GM18951 (cell line): ENCODE data around the gene TSPEAR.
"Not testable (repeated sequence)": the region's sequence is repeated elsewhere in the genome, so short reads cannot be mapped to it uniquely, and the experiment has no call there.

Experiments
- POLR2A ChIP-seq: IDR thresholded peaks from 4 replicates; pipeline ENCODE4 v1.6.1; 2011; ENCODE audit warnings: mild to moderate bottlenecking; ENCODE audit not compliant: insufficient read length, insufficient read depth; ENCODE audit errors: extremely low read depth
- in situ Hi-C: fragments of 300-500 bp; cut with MboI; formaldehyde crosslinking; loops from one replicate; pipeline ENCODE4 v1.12.0; 2022; ENCODE audit warnings: low sequenced_read_pairs, mixed read lengths, inconsistent platforms; ENCODE audit not compliant: unreplicated experiment

Gene TSPEAR

GRCh38 chr21:44579833-44580144, 131.6 kb downstream of the TSPEAR start:
- in situ Hi-C loops, result no loop called here
- TF ChIP-seq POLR2A, result no peak

GRCh38 chr21:44579056-44579832, 132.1 kb downstream of the TSPEAR start:
- no peak for TF ChIP-seq POLR2A
- in situ Hi-C loops, result no loop called here

GRCh38 chr21:44578371-44579055, 132.9 kb downstream of the TSPEAR start:
- no peak for TF ChIP-seq POLR2A
- in situ Hi-C loops, result no loop called here

- TF ChIP-seq POLR2A, result no peak
Observed at GRCh38 chr21:44576025-44576420, 135.3 kb downstream of the TSPEAR start.

GRCh38 chr21:44575307-44576024, 135.9 kb downstream of the TSPEAR start:
- in situ Hi-C loops, result no loop called here
- no peak for TF ChIP-seq POLR2A

More at GRCh38 chr21:44576025-44576420, 135.3 kb downstream of the TSPEAR start:
- in situ Hi-C loops, result no loop called here

- TF ChIP-seq POLR2A, result no peak
- in situ Hi-C loops, result no loop called here
Observed at GRCh38 chr21:44574457-44575306, 136.7 kb downstream of the TSPEAR start.

- in situ Hi-C loops, result not testable (repeated sequence)
Observed at GRCh38 chr21:44573630-44574456, 137.5 kb downstream of the TSPEAR start, which contains the start of gene KRTAP10-4. Gene KRTAP10-4 (plus strand): TSS chr21:44573729. CDS start chr21:44573759, 30 bp downstream.

GRCh38 chr21:44572959-44573583, 138.3 kb downstream of the TSPEAR start:
- in situ Hi-C loops, result no loop called here
- TF ChIP-seq POLR2A, result no peak

GRCh38 chr21:44571844-44572782, 139.3 kb downstream of the TSPEAR start:
- in situ Hi-C loops, result no loop called here
- no peak for TF ChIP-seq POLR2A

- in situ Hi-C loops, result no loop called here
Observed at GRCh38 chr21:44571296-44571695, 140.1 kb downstream of the TSPEAR start.

GRCh38 chr21:44569861-44570517, 141.4 kb downstream of the TSPEAR start:
- no peak for TF ChIP-seq POLR2A
- in situ Hi-C loops, result no loop called here

More at GRCh38 chr21:44571296-44571695, 140.1 kb downstream of the TSPEAR start:
- TF ChIP-seq POLR2A, result no peak
